Measurements from ENCODE around the gene SFXN3. TPM values are rescaled to one million over a fixed set of nuclear protein-coding genes. Genes with fewer than 3 reads are reported as not detected.

The SFXN3 gene
- polyA plus RNA-seq, 3 donors, result 21.3 to 152 (median 24.2) TPM

- H3K27ac ChIP-seq (ENCODE audit: low read depth in 1 of 2, low read length in 2 of 2), result peak overlapping the region in 1 of 2 donors; percentile 45
- H3K4me1 ChIP-seq (ENCODE audit: control insufficient read depth in 1 of 2, insufficient read depth in 2 of 2, low read length in 2 of 2), result peaks cover 35 to 52% of the 10 kb centered on the region in 2 donors
- H3K4me3 ChIP-seq (replicated peaks in 1 of 3; ENCODE audit: low read depth in 2 of 3, low read length in 3 of 3), result peak overlapping the region; percentile 58 to 92 (median 64)
- peaks cover 39% of the 10 kb centered on the region for H3K4me1 Mint-ChIP-seq
- H3K36me3 ChIP-seq (replicated peaks in 1 of 2; ENCODE audit: control insufficient read depth in 1 of 2, insufficient read depth in 2 of 2, low read length in 2 of 2), result no peaks in the 10 kb centered on the region
- peak overlapping the region in 5 of 7 donors; percentile 64 to 89 (median 68) for H3K27ac Mint-ChIP-seq
- H3K4me3 Mint-ChIP-seq, result peak overlapping the region; percentile 93 to 94
- peaks cover 5% of the 10 kb centered on the region for H3K79me2 ChIP-seq (ENCODE audit: insufficient read depth, low read length)
- H3K36me3 Mint-ChIP-seq, result peaks cover 3 to 10% of the 10 kb centered on the region in 2 donors
- under 1% methylated on average over 11 of the region's 19 CpGs for WGBS (ENCODE audit: insufficient coverage)
- H2AFZ ChIP-seq (ENCODE audit: insufficient read depth, low read depth, low read length, poor library complexity, severe bottlenecking), result peak overlapping the region; percentile 88
- no peak for DNase-seq
- TF ChIP-seq CTCF (IDR thresholded peaks at IDR 0.05), result no peak
- no peaks in the 10 kb centered on the region for H4K20me1 ChIP-seq (ENCODE audit: insufficient read depth, low read length)
- H3K4me2 ChIP-seq (replicated peaks; ENCODE audit: extremely low read depth, low read length, poor library complexity, severe bottlenecking), result peak overlapping the region; percentile 85
- no peaks in the 10 kb centered on the region for H3K9me3 Mint-ChIP-seq
- no peaks in the 10 kb centered on the region for H3K27me3 ChIP-seq (ENCODE audit: control insufficient read depth in 2 of 2, insufficient read depth in 2 of 2, low read length in 2 of 2)
- no peaks in the 10 kb centered on the region for H3K9me3 ChIP-seq (replicated peaks in 1 of 2; ENCODE audit: control insufficient read depth in 1 of 2, insufficient read depth in 1 of 2, low read length in 2 of 2)
- H3K9ac ChIP-seq (ENCODE audit: insufficient read depth, low read length, poor library complexity, severe bottlenecking), result peak overlapping the region; percentile 70
- intact Hi-C loops (cut with micrococcal nuclease), result no loop called here
- peaks cover 0 to 7% (median 4%) of the 10 kb centered on the region in 3 donors for H3K27me3 Mint-ChIP-seq (ENCODE audit: low read depth in 3 of 3)
These were observed 30.7 kb upstream of the SFXN3 start for GRCh38 chr10:101000127-101000914.

- peak overlapping the region; percentile 70 for H3K9ac ChIP-seq (ENCODE audit: insufficient read depth, low read length, poor library complexity, severe bottlenecking)
- no peak overlapping the region for H3K27ac ChIP-seq (ENCODE audit: low read depth in 1 of 2, low read length in 2 of 2)
These were observed 29.9 kb upstream of the SFXN3 start for GRCh38 chr10:101000915-101001658.

More at GRCh38 chr10:101000915-101001658, 29.9 kb upstream of the SFXN3 start:
- Histone ChIP-seq H3K4me1 (ENCODE audit: control insufficient read depth in 1 of 2, insufficient read depth in 2 of 2, low read length in 2 of 2) (peaks cover 35 to 51% of the 10 kb centered on the region in 2 donors), H3K4me2 (replicated peaks; ENCODE audit: extremely low read depth, low read length, poor library complexity, severe bottlenecking) (peak overlapping the region; percentile 85), H3K4me3 (replicated peaks in 1 of 3; ENCODE audit: low read depth in 2 of 3, low read length in 3 of 3) (peak overlapping the region in 1 of 3 experiments; percentile 92), H2AFZ (ENCODE audit: insufficient read depth, low read depth, low read length, poor library complexity, severe bottlenecking) (peak overlapping the region; percentile 88), H3K79me2 (ENCODE audit: insufficient read depth, low read length) (peaks cover 5% of the 10 kb centered on the region), H3K27me3 (ENCODE audit: control insufficient read depth in 2 of 2, insufficient read depth in 2 of 2, low read length in 2 of 2) (no peaks in the 10 kb centered on the region), H4K20me1 (ENCODE audit: insufficient read depth, low read length) (no peaks in the 10 kb centered on the region), H3K36me3 (replicated peaks in 1 of 2; ENCODE audit: control insufficient read depth in 1 of 2, insufficient read depth in 2 of 2, low read length in 2 of 2) (peaks cover 3 to 6% of the 10 kb centered on the region in 2 donors), H3K9me3 (replicated peaks in 1 of 2; ENCODE audit: control insufficient read depth in 1 of 2, insufficient read depth in 1 of 2, low read length in 2 of 2) (no peaks in the 10 kb centered on the region)
- WGBS (ENCODE audit: insufficient coverage), result 14% methylated on average over 5 of the region's 12 CpGs
- Mint-ChIP-seq H3K27me3 (ENCODE audit: low read depth in 3 of 3) (peaks cover 0 to 7% (median 4%) of the 10 kb centered on the region in 3 donors), H3K4me3 (peak overlapping the region; percentile 93 to 94), H3K27ac (peak overlapping the region in 2 of 7 donors; percentile 58 to 77), H3K4me1 (peaks cover 37% of the 10 kb centered on the region), H3K36me3 (peaks cover 9 to 10% of the 10 kb centered on the region in 2 donors), H3K9me3 (no peaks in the 10 kb centered on the region)
- DNase-seq, result no peak
- TF ChIP-seq CTCF (IDR thresholded peaks at IDR 0.05), result no peak
- intact Hi-C loops (cut with micrococcal nuclease), result no loop called here
